CD14-positive monocyte (primary cell): Measurements from ENCODE around the gene PHYHD1. TPM values are rescaled to one million over a fixed set of nuclear protein-coding genes. Genes with fewer than 3 reads are reported as not detected.
"Not testable (repeated sequence)": the region's sequence is repeated elsewhere in the genome, so short reads cannot be mapped to it uniquely, and the experiment has no call there.

Source experiments
- DNase-seq, 3 donors: peaks; one replicate each; pipeline ENCODE4 v3.0.0-alpha.2; 2011 to 2022
- H2AFZ ChIP-seq: 2 replicates; pipeline ENCODE4 v1.6.0; 2012; ENCODE audit warnings: mild to moderate bottlenecking, low read depth, low read length, inconsistent platforms; ENCODE audit not compliant: insufficient read depth, poor library complexity, severe bottlenecking
- H3K27ac ChIP-seq, 2 donors: 1 replicate in 1 of 2; 2 replicates in 1 of 2; pipeline ENCODE4 v1.5.1; 2012 to 2013; ENCODE audit warnings: low read length in 2 of 2, control low read depth in 1 of 2, inconsistent platforms in 1 of 2, low read depth in 1 of 2, mild to moderate bottlenecking in 1 of 2
- H3K27me3 ChIP-seq, 2 donors: one replicate each; pipeline versions ENCODE4 v1.6.0 to v1.6.1; 2011 to 2013; ENCODE audit warnings: low read length in 2 of 2; ENCODE audit not compliant: control insufficient read depth in 2 of 2, insufficient read depth in 2 of 2
- H3K36me3 ChIP-seq, 2 donors: replicated peaks in 1 of 2; 1 replicate in 1 of 2; 2 replicates in 1 of 2; pipeline versions ENCODE4 v1.5.1 to v1.6.1; 2012 to 2013; ENCODE audit warnings: low read length in 2 of 2, control low read depth in 1 of 2, inconsistent platforms in 1 of 2, mild to moderate bottlenecking in 1 of 2; ENCODE audit not compliant: insufficient read depth in 2 of 2, control insufficient read depth in 1 of 2
- H3K4me1 ChIP-seq, 2 donors: 1 replicate in 1 of 2; 2 replicates in 1 of 2; pipeline versions ENCODE4 v1.5.1 to v1.6.1; 2012 to 2013; ENCODE audit warnings: low read length in 2 of 2, control low read depth in 1 of 2, inconsistent platforms in 1 of 2, mild to moderate bottlenecking in 1 of 2, moderate library complexity in 1 of 2; ENCODE audit not compliant: insufficient read depth in 2 of 2, control insufficient read depth in 1 of 2
- H3K4me2 ChIP-seq: replicated peaks from 2 replicates; pipeline ENCODE3; 2012; ENCODE audit warnings: low read length, moderate library complexity, mild to moderate bottlenecking; ENCODE audit not compliant: poor library complexity, severe bottlenecking; ENCODE audit errors: extremely low read depth
- H3K4me3 ChIP-seq, 3 experiments: fragments of 200-600 bp in 1 of 3; sonication (generic) in 1 of 3; replicated peaks in 1 of 3; 1 replicate in 2 of 3; 2 replicates in 1 of 3; pipeline ENCODE4 v1.5.1; 2011 to 2013; ENCODE audit warnings: low read length in 3 of 3, mild to moderate bottlenecking in 3 of 3, control low read depth in 2 of 3, low read depth in 2 of 3, inconsistent platforms in 1 of 3, moderate library complexity in 1 of 3
- H3K79me2 ChIP-seq: 2 replicates; pipeline ENCODE4 v1.6.0; 2012; ENCODE audit warnings: mild to moderate bottlenecking, control low read depth, inconsistent platforms, low read length, moderate library complexity; ENCODE audit not compliant: insufficient read depth
- H3K9ac ChIP-seq: 2 replicates; pipeline ENCODE4 v1.6.0; 2017; ENCODE audit warnings: low read length, mild to moderate bottlenecking; ENCODE audit not compliant: insufficient read depth, poor library complexity, severe bottlenecking
- H3K9me3 ChIP-seq, 2 donors: replicated peaks in 1 of 2; 1 replicate in 1 of 2; 2 replicates in 1 of 2; pipeline versions ENCODE4 v1.5.1 to v1.6.1; 2012 to 2013; ENCODE audit warnings: low read length in 2 of 2, control low read depth in 1 of 2; ENCODE audit not compliant: control insufficient read depth in 1 of 2, insufficient read depth in 1 of 2
- H4K20me1 ChIP-seq: 2 replicates; pipeline ENCODE4 v1.6.0; 2012; ENCODE audit warnings: mild to moderate bottlenecking, low read length, control low read depth, moderate library complexity; ENCODE audit not compliant: insufficient read depth
- H3K27ac Mint-ChIP-seq, 7 donors: one replicate each; pipeline ENCODE4 v1.8.0; 2020; ENCODE audit warnings: mild to moderate bottlenecking in 7 of 7, mixed read lengths in 7 of 7, moderate library complexity in 6 of 7, inconsistent platforms in 2 of 7
- H3K27me3 Mint-ChIP-seq, 3 donors: one replicate each; pipeline ENCODE4 v1.8.0; 2021 to 2022; ENCODE audit warnings: low read depth in 3 of 3, mild to moderate bottlenecking in 3 of 3, mixed read lengths in 3 of 3, moderate library complexity in 3 of 3, inconsistent platforms in 1 of 3
- H3K36me3 Mint-ChIP-seq, 2 donors: one replicate each; pipeline ENCODE4 v1.8.0; 2020; ENCODE audit warnings: mixed read lengths in 2 of 2, inconsistent platforms in 1 of 2, mild to moderate bottlenecking in 1 of 2
- H3K4me1 Mint-ChIP-seq: one replicate; pipeline ENCODE4 v1.8.0; 2020; ENCODE audit warnings: mild to moderate bottlenecking, mixed read lengths
- H3K4me3 Mint-ChIP-seq, 2 donors: one replicate each; pipeline ENCODE4 v1.8.0; 2020; ENCODE audit warnings: mild to moderate bottlenecking in 2 of 2, mixed read lengths in 2 of 2, moderate library complexity in 1 of 2
- H3K9me3 Mint-ChIP-seq, 7 donors: one replicate each; pipeline ENCODE4 v1.8.0; 2020 to 2022; ENCODE audit warnings: mixed read lengths in 7 of 7, mild to moderate bottlenecking in 6 of 7, moderate library complexity in 6 of 7, inconsistent platforms in 2 of 7
- CTCF ChIP-seq: fragments of 200-600 bp; IDR thresholded peaks from one replicate; pipeline ENCODE4 v1.8.0; 2022; ENCODE audit warnings: antibody characterized with exemption, mild to moderate bottlenecking
- WGBS: methylation state at CpG from one replicate; pipeline ENCODE4 v1.1.5; 2013; ENCODE audit warnings: missing lambda C conversion rate; ENCODE audit not compliant: insufficient coverage; 5-methylcytosine and 5-hydroxymethylcytosine counted together
- intact Hi-C, 2 donors: fragments of 100-400 bp; cut with micrococcal nuclease; formaldehyde crosslinking; loops; one replicate each; pipeline versions ENCODE4 v1.15.0 to v1.15.1; 2023
- polyA plus RNA-seq, 3 donors: library from polyadenylated mRNA; depleted of rRNA in 1 of 3; unstranded in 2 of 3; stranded (reverse) in 1 of 3; fragments of 300-500 nt in 2 of 3; fragments of >200 nt in 1 of 3; fragmentation: Illumina TruSeq in 2 of 3; gene quantifications; 1 replicate in 2 of 3; 2 replicates in 1 of 3; pipeline ENCODE4 v1.2.3, GENCODE V29; 2012 to 2021

Gene PHYHD1
- polyA plus RNA-seq, 3 donors, result 0.29 TPM; not detected in 2

- Histone ChIP-seq H3K4me2 (no peak overlapping the region), H4K20me1 (no peaks in the 10 kb centered on the region), H3K27me3 (no peaks in the 10 kb centered on the region), H3K9ac (no peak overlapping the region), H3K79me2 (peaks cover 1% of the 10 kb centered on the region), H3K36me3 (no peaks in the 10 kb centered on the region), H2AFZ (no peak overlapping the region), H3K4me3 (no peak overlapping the region), H3K27ac (no peak overlapping the region), H3K4me1 (peaks cover 0 to 2% of the 10 kb centered on the region in 2 donors), H3K9me3 (no peaks in the 10 kb centered on the region)
- WGBS, result 99% methylated on average over 6 of the region's 12 CpGs
- DNase-seq, result no peak
- no peak overlapping the region for H3K4me3 Mint-ChIP-seq
- H3K27me3 Mint-ChIP-seq, result peaks cover 0 to 4% (median 2%) of the 10 kb centered on the region in 3 donors
- H3K36me3 Mint-ChIP-seq, result peaks cover 6 to 7% of the 10 kb centered on the region in 2 donors
- H3K27ac Mint-ChIP-seq, result no peak overlapping the region
- peaks cover 2% of the 10 kb centered on the region for H3K4me1 Mint-ChIP-seq
- intact Hi-C loops, result loop anchor here in 1 of 2 donors (10.0 kb wide), 2 partner anchors 56 to 216 kb away; partner anchors contain the start of genes KYAT1, LRRC8A and ZDHHC12
- peaks cover 0 to 2% (median 0%) of the 10 kb centered on the region in 7 donors for H3K9me3 Mint-ChIP-seq
- no peak for TF ChIP-seq CTCF
These were observed 20.4 kb downstream of the PHYHD1 start for GRCh38 chr9:128940946-128941755.

DNA sequence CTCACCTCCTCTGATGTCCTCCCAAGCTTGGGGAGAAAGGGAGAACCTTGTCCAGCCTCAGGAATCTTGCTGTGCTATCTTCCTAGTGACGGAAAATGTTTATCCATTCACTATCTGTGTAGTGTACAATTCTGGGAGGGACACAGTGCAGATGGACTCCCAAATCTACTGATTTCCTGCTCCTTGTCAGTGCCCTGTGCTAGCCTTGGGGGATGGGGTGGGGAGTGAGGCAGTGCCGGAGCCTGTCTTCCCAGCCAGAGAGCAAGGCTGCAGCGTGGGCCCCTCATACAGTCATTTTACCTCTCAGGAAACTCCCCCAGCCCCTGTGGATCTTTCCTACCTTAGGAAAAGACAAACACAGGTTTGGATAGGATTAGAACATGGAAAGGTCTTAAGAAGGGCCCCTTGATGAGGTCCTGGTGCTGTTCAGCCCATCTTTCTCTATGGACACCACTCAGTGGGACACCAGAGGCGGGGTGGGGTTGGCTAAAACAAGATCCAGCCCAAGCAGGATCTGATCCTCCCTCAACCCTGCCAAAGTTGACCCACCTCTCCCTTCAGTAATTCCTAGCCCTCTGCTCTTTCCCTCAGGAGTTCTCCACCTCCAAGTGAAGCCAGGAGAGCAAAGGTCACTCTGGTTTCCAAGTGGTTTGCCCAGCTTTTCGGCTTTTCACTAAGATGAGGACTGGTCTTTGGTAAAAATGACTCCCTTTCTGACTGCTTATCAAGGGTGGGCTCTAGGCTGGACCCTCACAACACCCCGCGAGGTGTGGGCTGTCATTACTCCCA is 23.2 kb downstream of the PHYHD1 start:
- intact Hi-C loops, result loop anchor here in 1 of 2 donors (10.0 kb wide), 2 partner anchors 59 to 219 kb away; partner anchors contain the start of genes KYAT1, LRRC8A and ZDHHC12
- TF ChIP-seq CTCF, result no peak
- Histone ChIP-seq H2AFZ (no peak overlapping the region), H3K9ac (no peak overlapping the region), H4K20me1 (no peaks in the 10 kb centered on the region), H3K4me2 (no peak overlapping the region), H3K9me3 (no peaks in the 10 kb centered on the region), H3K4me3 (no peak overlapping the region), H3K27me3 (no peaks in the 10 kb centered on the region), H3K4me1 (peaks cover 12 to 20% of the 10 kb centered on the region in 2 donors), H3K79me2 (peaks cover 15% of the 10 kb centered on the region), H3K27ac (no peak overlapping the region), H3K36me3 (no peaks in the 10 kb centered on the region)
- 100% methylated on average over 4 of the region's 7 CpGs for WGBS
- H3K4me1 Mint-ChIP-seq, result peaks cover 18% of the 10 kb centered on the region
- peaks cover 6 to 10% of the 10 kb centered on the region in 2 donors for H3K36me3 Mint-ChIP-seq
- no peak overlapping the region for H3K4me3 Mint-ChIP-seq
- DNase-seq, result no peak
- H3K27ac Mint-ChIP-seq, result no peak overlapping the region
- peaks cover 0 to 4% (median 0%) of the 10 kb centered on the region in 3 donors for H3K27me3 Mint-ChIP-seq
- peaks cover 0 to 5% (median 0%) of the 10 kb centered on the region in 7 donors for H3K9me3 Mint-ChIP-seq

DNA sequence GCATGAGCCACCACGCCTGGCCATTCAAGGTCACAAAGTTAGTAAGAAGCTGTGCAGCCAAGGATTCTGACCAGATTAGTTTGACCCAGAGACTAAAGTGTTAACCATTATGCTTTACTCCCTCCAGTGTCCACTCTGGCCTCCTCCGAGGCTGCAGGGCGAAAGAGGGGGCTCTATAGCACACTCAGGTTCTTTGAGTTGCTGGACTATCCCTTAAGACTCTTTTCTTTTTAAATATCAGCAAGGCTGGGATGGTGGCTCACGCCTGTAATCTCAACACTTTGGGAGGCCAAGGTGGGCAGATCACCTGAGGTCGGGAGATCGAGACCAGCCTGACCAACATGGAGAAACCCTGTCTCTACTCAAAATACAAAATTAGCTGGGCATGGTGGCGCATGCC is 24.2 kb downstream of the PHYHD1 start:
- H3K27me3 ChIP-seq, H3K9me3 ChIP-seq, H4K20me1 ChIP-seq, H3K9me3 Mint-ChIP-seq, H3K4me2 ChIP-seq, H3K36me3 Mint-ChIP-seq, H3K4me3 Mint-ChIP-seq, H3K36me3 ChIP-seq, H3K9ac ChIP-seq, H3K27ac Mint-ChIP-seq, DNase-seq, H3K4me3 ChIP-seq, H3K27me3 Mint-ChIP-seq, H3K27ac ChIP-seq, H2AFZ ChIP-seq: not testable (repeated sequence)
- peaks cover 12 to 20% of the 10 kb centered on the region in 2 donors for H3K4me1 ChIP-seq
- peaks cover 18% of the 10 kb centered on the region for H3K4me1 Mint-ChIP-seq
- H3K79me2 ChIP-seq, result peaks cover 19% of the 10 kb centered on the region
- intact Hi-C loops, result loop anchor here (5.0 to 10.0 kb wide), 4 partner anchors 60 to 488 kb away; partner anchors contain the start of genes KYAT1 (in 1 of the 2), LRRC8A (in 1 of the 2), ODF2 (in 1 of the 2) and SH3GLB2 (in 1 of the 2)
- 100% methylated on average over 3 of the region's 7 CpGs for WGBS
